MM.1S (cell line): ENCODE measurements around the gene ZP2.

Experiments used
- DNase-seq: peaks from one replicate; pipeline ENCODE4 v3.0.0-alpha.2; 2015
- H2AFZ ChIP-seq: fragments of 300-600 bp; sonication (generic); 2 replicates; pipeline ENCODE4 v1.6.0; 2016; ENCODE audit warnings: antibody characterized with exemption, low read length
- H3F3A ChIP-seq: fragments of 300-600 bp; sonication (generic); 2 replicates; pipeline ENCODE4 v1.6.1; 2016; ENCODE audit warnings: mild to moderate bottlenecking, antibody characterized with exemption, low read length, moderate library complexity, mixed read lengths; ENCODE audit not compliant: insufficient read depth
- H3K27ac ChIP-seq: fragments of 300-600 bp; sonication (generic); 2 replicates; pipeline ENCODE4 v1.5.1; 2016; ENCODE audit warnings: mild to moderate bottlenecking, low read length
- H3K27me3 ChIP-seq: fragments of 300-600 bp; sonication (generic); replicated peaks from 2 replicates; pipeline ENCODE4 v1.6.0; 2016; ENCODE audit warnings: low read length; ENCODE audit not compliant: insufficient read depth
- H3K36me3 ChIP-seq: fragments of 300-600 bp; sonication (generic); replicated peaks from 2 replicates; pipeline ENCODE4 v1.6.1; 2016; ENCODE audit warnings: mild to moderate bottlenecking, low read length, mixed read lengths; ENCODE audit not compliant: insufficient read depth
- H3K4me1 ChIP-seq: fragments of 300-600 bp; sonication (generic); 2 replicates; pipeline ENCODE4 v1.6.1; 2016; ENCODE audit warnings: low read length, mixed read lengths
- H3K4me2 ChIP-seq: fragments of 300-600 bp; sonication (generic); 2 replicates; pipeline ENCODE4 v1.6.0; 2016; ENCODE audit warnings: low read depth, low read length
- H3K4me3 ChIP-seq: fragments of 300-600 bp; sonication (generic); 2 replicates; pipeline ENCODE4 v1.5.1; 2016; ENCODE audit warnings: low read length, mixed read lengths
- H3K79me2 ChIP-seq: fragments of 300-600 bp; sonication (generic); 2 replicates; pipeline ENCODE4 v1.6.1; 2016; ENCODE audit warnings: mixed run types, low read length, mixed read lengths
- H3K9ac ChIP-seq: fragments of 300-600 bp; sonication (generic); 2 replicates; pipeline ENCODE4 v1.6.1; 2016; ENCODE audit warnings: low read length, mixed read lengths
- H3K9me2 ChIP-seq: fragments of 300-600 bp; sonication (generic); replicated peaks from 2 replicates; pipeline ENCODE4 v1.6.1; 2016; ENCODE audit warnings: mild to moderate bottlenecking, low read length, mixed read lengths; ENCODE audit not compliant: insufficient read depth
- H3K9me3 ChIP-seq: fragments of 300-600 bp; sonication (generic); replicated peaks from 2 replicates; pipeline ENCODE4 v1.6.1; 2016; ENCODE audit warnings: mild to moderate bottlenecking, low read length, mixed read lengths; ENCODE audit not compliant: insufficient read depth
- H4K20me1 ChIP-seq: fragments of 300-600 bp; sonication (generic); 2 replicates; pipeline ENCODE4 v1.6.1; 2016; ENCODE audit warnings: mild to moderate bottlenecking, low read length, moderate library complexity, mixed read lengths; ENCODE audit not compliant: insufficient read depth
- EZH2 ChIP-seq: fragments of 300-600 bp; sonication (generic); optimal IDR thresholded peaks from 2 replicates; pipeline ENCODE3; 2017; ENCODE audit warnings: low read depth, mild to moderate bottlenecking, antibody characterized with exemption, low read length, mixed read lengths
- EZH2phosphoT487 ChIP-seq: fragments of 300-600 bp; sonication (generic); IDR thresholded peaks from 2 replicates; pipeline ENCODE4 v1.6.1; 2018; ENCODE audit warnings: antibody characterized with exemption, low read length
- TF ChIP-seq, protein P1 (sequence below): fragments of 300-600 bp; sonication (generic); IDR thresholded peaks from 2 replicates; pipeline ENCODE4 v1.5.1; 2016; ENCODE audit warnings: antibody characterized with exemption, low read length, mixed read lengths

Gene ZP2

GRCh38 chr16:21159281-21159951 is 52.0 kb downstream of the ZP2 start:
- peak overlapping the region; percentile 91 for H3K4me3 ChIP-seq
- H3K9me2 ChIP-seq = no peaks in the 10 kb centered on the region
- peaks cover 8% of the 10 kb centered on the region for H3K4me1 ChIP-seq
- no peak for TF ChIP-seq EZH2
- no peak for TF ChIP-seq EZH2phosphoT487
- TF ChIP-seq, protein P1, sequence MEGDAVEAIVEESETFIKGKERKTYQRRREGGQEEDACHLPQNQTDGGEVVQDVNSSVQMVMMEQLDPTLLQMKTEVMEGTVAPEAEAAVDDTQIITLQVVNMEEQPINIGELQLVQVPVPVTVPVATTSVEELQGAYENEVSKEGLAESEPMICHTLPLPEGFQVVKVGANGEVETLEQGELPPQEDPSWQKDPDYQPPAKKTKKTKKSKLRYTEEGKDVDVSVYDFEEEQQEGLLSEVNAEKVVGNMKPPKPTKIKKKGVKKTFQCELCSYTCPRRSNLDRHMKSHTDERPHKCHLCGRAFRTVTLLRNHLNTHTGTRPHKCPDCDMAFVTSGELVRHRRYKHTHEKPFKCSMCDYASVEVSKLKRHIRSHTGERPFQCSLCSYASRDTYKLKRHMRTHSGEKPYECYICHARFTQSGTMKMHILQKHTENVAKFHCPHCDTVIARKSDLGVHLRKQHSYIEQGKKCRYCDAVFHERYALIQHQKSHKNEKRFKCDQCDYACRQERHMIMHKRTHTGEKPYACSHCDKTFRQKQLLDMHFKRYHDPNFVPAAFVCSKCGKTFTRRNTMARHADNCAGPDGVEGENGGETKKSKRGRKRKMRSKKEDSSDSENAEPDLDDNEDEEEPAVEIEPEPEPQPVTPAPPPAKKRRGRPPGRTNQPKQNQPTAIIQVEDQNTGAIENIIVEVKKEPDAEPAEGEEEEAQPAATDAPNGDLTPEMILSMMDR = no peak
- no peaks in the 10 kb centered on the region for H3K79me2 ChIP-seq
- H3K36me3 ChIP-seq = no peaks in the 10 kb centered on the region
- H2AFZ ChIP-seq = peak overlapping the region; percentile 99
- no peaks in the 10 kb centered on the region for H3K27me3 ChIP-seq
- DNase-seq = no peak
- H3F3A ChIP-seq = no peaks in the 10 kb centered on the region
- no peaks in the 10 kb centered on the region for H3K9me3 ChIP-seq
- H4K20me1 ChIP-seq = no peaks in the 10 kb centered on the region
- H3K9ac ChIP-seq = no peak overlapping the region; the same call in 1 of the 2 replicates
- peak overlapping the region; percentile 100 for H3K4me2 ChIP-seq
- no peak overlapping the region for H3K27ac ChIP-seq

DNA sequence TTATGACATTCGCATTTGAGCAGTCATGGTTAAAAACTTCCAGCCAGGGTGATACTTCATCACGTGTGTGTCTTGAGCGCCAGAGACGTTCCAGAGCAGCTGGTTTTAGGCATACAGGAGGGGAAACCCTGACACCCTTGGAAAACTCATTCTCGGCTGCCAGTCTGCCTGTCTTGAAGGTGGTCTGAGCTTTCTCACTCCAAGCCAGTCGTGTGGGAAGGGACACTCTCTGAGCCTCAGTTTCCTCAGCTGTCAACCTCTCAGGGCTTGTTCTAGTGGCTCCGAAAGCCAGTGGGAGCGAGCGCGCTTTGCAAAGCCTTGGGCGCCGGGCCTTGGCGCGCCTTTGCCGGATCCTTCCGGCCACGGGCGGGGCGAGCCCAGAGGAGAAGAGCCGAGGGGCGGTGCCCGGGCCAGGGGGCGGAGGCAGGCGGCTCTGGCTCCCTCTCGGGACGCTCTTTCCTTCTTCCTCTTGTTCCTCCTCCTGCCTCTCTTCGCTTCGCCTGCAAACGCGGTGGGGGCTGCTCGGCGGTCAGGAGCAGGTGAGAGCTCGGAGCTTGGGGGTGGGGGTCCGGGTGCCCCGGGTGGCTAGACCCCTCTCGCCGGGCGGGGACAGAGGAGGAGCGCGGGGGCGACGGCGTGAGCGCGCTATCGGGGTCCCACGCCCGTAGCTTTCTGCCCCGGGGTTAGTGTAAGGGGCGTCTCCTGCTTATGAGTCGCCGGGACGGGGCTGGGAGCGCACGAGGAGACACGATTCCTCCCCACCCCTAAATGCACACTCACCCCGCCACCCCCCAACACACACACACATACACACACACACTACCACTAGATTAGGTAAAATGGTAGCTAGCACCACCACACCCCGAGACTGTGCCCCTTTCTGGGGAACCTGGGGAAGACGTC is 52.9 kb downstream of the ZP2 start, which contains the start of gene LDAF1:
Gene LDAF1, plus strand, starts transcription at position 467 of the 903 bp plus-strand sequence. CDS start 2,509 bp downstream, outside the sequence.
- no peaks in the 10 kb centered on the region for H3K36me3 ChIP-seq
- H2AFZ ChIP-seq = peak within 1 kb of the TSS; percentile 99
- no peaks in the 10 kb centered on the region for H3K9me2 ChIP-seq
- H3K27ac ChIP-seq = no peak within 1 kb of the TSS
- H3K4me2 ChIP-seq = peak within 1 kb of the TSS; percentile 100
- H3K4me1 ChIP-seq = peaks cover 8% of the 10 kb centered on the region
- H3K9ac ChIP-seq = peak within 1 kb of the TSS; percentile 63; the same call in 1 of the 2 replicates
- no peaks in the 10 kb centered on the region for H4K20me1 ChIP-seq
- peak; percentile 74 for DNase-seq
- H3K79me2 ChIP-seq = no peaks in the 10 kb centered on the region
- TF ChIP-seq, protein P1 = no peak
- TF ChIP-seq EZH2 = no peak
- no peak for TF ChIP-seq EZH2phosphoT487
- H3K4me3 ChIP-seq = peak within 1 kb of the TSS; percentile 91
- H3K27me3 ChIP-seq = no peaks in the 10 kb centered on the region
- no peaks in the 10 kb centered on the region for H3K9me3 ChIP-seq
- H3F3A ChIP-seq = no peaks in the 10 kb centered on the region

DNA sequence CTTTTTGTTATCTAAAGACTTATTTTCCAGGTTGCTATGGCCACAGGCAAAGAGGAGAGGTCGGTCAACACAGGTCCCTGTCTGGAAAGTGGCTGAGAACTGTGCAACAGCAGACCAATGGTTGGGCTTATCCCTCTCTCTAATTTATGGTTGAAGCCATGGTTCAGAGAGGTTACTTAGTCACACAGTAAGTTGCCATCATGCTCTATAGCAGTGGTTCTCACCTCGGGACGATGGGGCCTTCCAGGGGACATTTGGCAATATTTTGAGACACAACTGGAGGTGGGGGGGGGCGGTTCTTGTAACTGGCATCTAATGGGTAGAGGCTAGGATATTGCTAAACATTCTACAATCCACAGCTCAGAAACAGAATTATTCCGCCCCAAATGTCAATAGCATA is 53.7 kb downstream of the ZP2 start:
- Histone ChIP-seq H3K4me2 (peak overlapping the region; percentile 100), H3K9ac (no peak overlapping the region; the same call in 1 of the 2 replicates), H3F3A (no peaks in the 10 kb centered on the region), H3K9me2 (no peaks in the 10 kb centered on the region), H3K36me3 (no peaks in the 10 kb centered on the region), H3K27ac (no peak overlapping the region), H4K20me1 (no peaks in the 10 kb centered on the region), H3K79me2 (no peaks in the 10 kb centered on the region), H3K4me1 (peaks cover 8% of the 10 kb centered on the region), H3K9me3 (no peaks in the 10 kb centered on the region), H2AFZ (peak overlapping the region; percentile 99), H3K4me3 (no peak overlapping the region; the same call in 1 of the 2 replicates), H3K27me3 (no peaks in the 10 kb centered on the region)
- TF ChIP-seq EZH2 (no peak), EZH2phosphoT487 (no peak)
- TF ChIP-seq, protein P1 = no peak
- DNase-seq = no peak
